ENCODE results near the gene SPTLC2.
A peak's percentile ranks its signal among the peaks of the same experiment; 100 is the strongest.

SPTLC2 gene

DNA sequence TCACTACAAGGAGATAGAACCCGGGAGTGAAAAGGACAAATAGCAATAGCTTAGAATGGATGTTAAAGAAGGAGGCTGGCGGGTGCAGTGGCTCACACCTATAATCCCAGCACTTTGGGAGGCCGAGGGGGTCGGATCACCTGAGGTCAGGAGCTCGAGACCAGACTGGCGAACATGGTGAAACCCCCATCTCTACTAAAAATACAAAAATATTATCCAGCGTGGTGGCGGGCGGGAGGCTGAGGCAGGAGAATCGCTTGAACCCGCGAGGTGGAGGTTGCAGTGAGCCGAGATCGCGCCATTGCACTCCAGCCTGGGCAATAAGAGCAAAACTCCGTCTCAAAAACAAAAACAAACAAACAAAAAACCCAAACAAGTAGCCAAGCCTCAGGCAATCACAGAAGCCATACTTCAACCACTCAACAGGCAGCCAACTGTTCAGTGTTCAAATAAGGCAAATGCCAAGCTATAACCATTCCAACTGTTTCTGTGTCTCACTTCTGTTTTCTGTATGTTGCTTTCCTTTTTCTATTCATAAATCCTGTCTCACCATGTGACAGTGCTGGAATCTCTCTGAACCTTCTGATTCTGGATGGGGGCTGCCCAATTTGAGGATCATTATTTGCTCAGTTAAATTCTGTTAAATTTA, 3.9 kb upstream of the SPTLC2 start:
- Histone ChIP-seq H3K9me3 (ENCODE audit: insufficient read depth, low read length) (no peaks in the 10 kb centered on the region), H3K9ac (ENCODE audit: low read length) (no peak overlapping the region), H3K79me2 (ENCODE audit: low read length) (peaks cover 8% of the 10 kb centered on the region), H3K27ac (ENCODE audit: low read length) (no peak overlapping the region), H3K4me2 (ENCODE audit: low read length) (no peak overlapping the region), H3K27me3 (ENCODE audit: low read depth, low read length) (no peaks in the 10 kb centered on the region), H3K4me3 (ENCODE audit: low read length) (no peak overlapping the region), H3K36me3 (replicated peaks; ENCODE audit: low read depth, low read length) (no peaks in the 10 kb centered on the region), H3K4me1 (ENCODE audit: low read length) (no peaks in the 10 kb centered on the region), H4K20me1 (ENCODE audit: insufficient read depth, low read length) (no peaks in the 10 kb centered on the region), H2AFZ (ENCODE audit: low read depth, low read length) (no peak overlapping the region)
- TF ChIP-seq, protein P1, sequence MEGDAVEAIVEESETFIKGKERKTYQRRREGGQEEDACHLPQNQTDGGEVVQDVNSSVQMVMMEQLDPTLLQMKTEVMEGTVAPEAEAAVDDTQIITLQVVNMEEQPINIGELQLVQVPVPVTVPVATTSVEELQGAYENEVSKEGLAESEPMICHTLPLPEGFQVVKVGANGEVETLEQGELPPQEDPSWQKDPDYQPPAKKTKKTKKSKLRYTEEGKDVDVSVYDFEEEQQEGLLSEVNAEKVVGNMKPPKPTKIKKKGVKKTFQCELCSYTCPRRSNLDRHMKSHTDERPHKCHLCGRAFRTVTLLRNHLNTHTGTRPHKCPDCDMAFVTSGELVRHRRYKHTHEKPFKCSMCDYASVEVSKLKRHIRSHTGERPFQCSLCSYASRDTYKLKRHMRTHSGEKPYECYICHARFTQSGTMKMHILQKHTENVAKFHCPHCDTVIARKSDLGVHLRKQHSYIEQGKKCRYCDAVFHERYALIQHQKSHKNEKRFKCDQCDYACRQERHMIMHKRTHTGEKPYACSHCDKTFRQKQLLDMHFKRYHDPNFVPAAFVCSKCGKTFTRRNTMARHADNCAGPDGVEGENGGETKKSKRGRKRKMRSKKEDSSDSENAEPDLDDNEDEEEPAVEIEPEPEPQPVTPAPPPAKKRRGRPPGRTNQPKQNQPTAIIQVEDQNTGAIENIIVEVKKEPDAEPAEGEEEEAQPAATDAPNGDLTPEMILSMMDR (IDR thresholded peaks at IDR 0.05; ENCODE audit: low read depth, low read length), result no peak
- TF ChIP-seq EZH2phosphoT487 (IDR thresholded peaks at IDR 0.05; ENCODE audit: low read depth), result no peak

DNA sequence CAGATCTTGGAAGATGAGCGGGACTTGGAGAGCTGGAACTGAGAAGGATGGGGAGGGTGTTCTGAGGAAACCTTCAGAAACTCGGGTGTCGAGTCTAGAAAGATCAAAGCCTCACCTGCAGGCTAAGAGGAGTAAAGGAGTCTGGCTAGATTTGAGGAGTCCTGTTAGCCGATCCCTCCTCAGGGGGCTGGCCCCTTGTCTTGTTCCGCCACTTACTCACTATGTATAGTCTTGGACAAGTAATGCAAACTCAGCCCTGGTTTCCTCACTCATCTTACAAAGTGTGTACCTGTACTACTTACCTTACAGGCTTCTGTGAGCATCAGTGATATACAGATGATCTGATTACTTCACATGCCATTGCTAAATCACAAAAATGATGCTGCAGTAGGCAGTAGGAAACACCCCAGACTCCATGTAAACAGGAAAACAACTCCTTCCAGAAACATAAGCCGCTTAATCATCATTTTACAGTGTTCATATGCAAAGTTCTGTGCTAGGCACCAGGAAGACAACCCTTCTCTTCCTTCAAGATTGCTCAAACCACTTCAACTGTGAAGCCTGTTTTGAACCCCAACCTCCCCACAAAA, 2.0 kb upstream of the SPTLC2 start:
- Histone ChIP-seq H3K4me2 (ENCODE audit: low read length) (no peak overlapping the region), H3K9me3 (ENCODE audit: insufficient read depth, low read length) (no peaks in the 10 kb centered on the region), H3K4me3 (ENCODE audit: low read length) (no peak overlapping the region), H3K36me3 (replicated peaks; ENCODE audit: low read depth, low read length) (no peaks in the 10 kb centered on the region), H3K27me3 (ENCODE audit: low read depth, low read length) (no peaks in the 10 kb centered on the region), H3K4me1 (ENCODE audit: low read length) (peaks cover 5% of the 10 kb centered on the region), H4K20me1 (ENCODE audit: insufficient read depth, low read length) (no peaks in the 10 kb centered on the region), H3K27ac (ENCODE audit: low read length) (no peak overlapping the region), H3K9ac (ENCODE audit: low read length) (no peak overlapping the region), H3K79me2 (ENCODE audit: low read length) (peaks cover 20% of the 10 kb centered on the region), H2AFZ (ENCODE audit: low read depth, low read length) (peak overlapping the region; percentile 9; the same call in 1 of the 2 replicates)
- no peak for TF ChIP-seq EZH2phosphoT487 (IDR thresholded peaks at IDR 0.05; ENCODE audit: low read depth)
- TF ChIP-seq, protein P1 (IDR thresholded peaks at IDR 0.05; ENCODE audit: low read depth, low read length), result no peak

DNA sequence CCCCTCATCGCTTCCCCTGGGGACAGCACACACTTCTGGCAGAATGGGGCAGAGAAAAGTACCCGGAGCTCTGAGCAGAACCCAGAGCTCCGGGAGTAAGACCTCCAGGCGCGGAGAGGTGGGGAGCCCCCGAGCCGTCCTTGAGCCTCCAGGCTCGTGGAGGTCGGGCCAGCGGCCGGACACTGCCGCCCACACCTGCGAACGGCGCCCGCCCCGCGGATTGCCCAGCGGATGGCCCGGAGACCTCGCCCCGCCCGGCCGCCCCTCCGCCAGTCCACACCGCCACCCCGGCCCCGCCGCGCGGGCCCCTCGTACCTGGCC, 344 bp downstream of the SPTLC2 start:
- Histone ChIP-seq H2AFZ (ENCODE audit: low read depth, low read length) (no peak overlapping the region; the same call in 1 of the 2 replicates), H3K4me3 (ENCODE audit: low read length) (peak overlapping the region; percentile 92), H3K9ac (ENCODE audit: low read length) (peak overlapping the region; percentile 84), H3K27me3 (ENCODE audit: low read depth, low read length) (no peaks in the 10 kb centered on the region), H3K27ac (ENCODE audit: low read length) (peak overlapping the region; percentile 19), H3K9me3 (ENCODE audit: insufficient read depth, low read length) (no peaks in the 10 kb centered on the region), H4K20me1 (ENCODE audit: insufficient read depth, low read length) (no peaks in the 10 kb centered on the region), H3K36me3 (replicated peaks; ENCODE audit: low read depth, low read length) (no peaks in the 10 kb centered on the region), H3K79me2 (ENCODE audit: low read length) (peaks cover 24% of the 10 kb centered on the region), H3K4me1 (ENCODE audit: low read length) (peaks cover 5% of the 10 kb centered on the region), H3K4me2 (ENCODE audit: low read length) (peak overlapping the region; percentile 81)
- TF ChIP-seq, protein P1 (IDR thresholded peaks at IDR 0.05; ENCODE audit: low read depth, low read length), result no peak
- no peak for TF ChIP-seq EZH2phosphoT487 (IDR thresholded peaks at IDR 0.05; ENCODE audit: low read depth)

DNA sequence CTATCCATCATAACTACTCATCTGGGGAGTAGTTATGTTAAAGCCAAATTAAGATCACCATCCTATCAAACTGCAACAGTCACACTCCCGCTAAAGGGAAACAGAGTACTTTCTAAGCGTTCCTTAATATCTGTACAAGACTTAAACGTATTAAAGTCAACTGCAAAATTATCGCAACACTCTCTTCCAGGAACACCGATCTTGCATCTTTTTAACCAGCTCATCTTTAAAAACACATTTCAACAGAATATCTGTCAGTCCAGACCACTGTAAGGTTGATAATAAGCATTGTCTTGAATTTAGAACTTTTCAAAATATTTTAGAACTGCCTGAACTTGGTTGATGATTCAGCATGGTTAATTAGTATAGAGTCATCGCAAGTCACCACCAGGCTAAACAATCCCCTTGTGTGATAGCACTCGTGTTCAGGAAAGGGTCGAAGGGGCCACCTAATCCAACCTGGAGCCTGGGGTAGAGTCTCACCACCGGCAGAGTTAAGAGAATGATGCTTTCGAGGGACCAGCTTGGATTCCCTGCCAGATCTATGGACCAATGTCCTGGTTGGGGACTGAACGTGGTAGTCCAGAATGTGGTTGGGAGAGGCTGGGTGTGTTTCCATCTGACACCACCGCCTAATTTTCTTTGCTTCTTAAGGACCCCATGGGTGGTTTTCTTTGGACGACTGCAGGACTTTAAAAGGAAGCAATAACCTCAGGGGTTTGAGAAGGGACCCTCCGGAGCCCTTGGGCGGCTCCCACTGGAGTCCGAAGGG, 890 bp downstream of the SPTLC2 start:
- Histone ChIP-seq H3K4me1 (ENCODE audit: low read length) (peaks cover 5% of the 10 kb centered on the region), H2AFZ (ENCODE audit: low read depth, low read length) (no peak overlapping the region), H4K20me1 (ENCODE audit: insufficient read depth, low read length) (no peaks in the 10 kb centered on the region), H3K4me3 (ENCODE audit: low read length) (peak overlapping the region; percentile 92), H3K9ac (ENCODE audit: low read length) (peak overlapping the region; percentile 84), H3K27me3 (ENCODE audit: low read depth, low read length) (no peaks in the 10 kb centered on the region), H3K4me2 (ENCODE audit: low read length) (peak overlapping the region; percentile 81), H3K36me3 (replicated peaks; ENCODE audit: low read depth, low read length) (no peaks in the 10 kb centered on the region), H3K79me2 (ENCODE audit: low read length) (peaks cover 25% of the 10 kb centered on the region), H3K9me3 (ENCODE audit: insufficient read depth, low read length) (no peaks in the 10 kb centered on the region), H3K27ac (ENCODE audit: low read length) (peak overlapping the region; percentile 19; the same call in 1 of the 2 replicates)
- TF ChIP-seq EZH2phosphoT487 (IDR thresholded peaks at IDR 0.05; ENCODE audit: low read depth), result no peak
- TF ChIP-seq, protein P1 (IDR thresholded peaks at IDR 0.05; ENCODE audit: low read depth, low read length), result no peak

Measured in OCI-LY3 (cell line).